ENCODE measurements around the gene KATNAL2. TPM values are rescaled to one million over a fixed set of nuclear protein-coding genes. Genes with fewer than 3 reads are reported as not detected.

Gene KATNAL2
- polyA plus RNA-seq, 2 of the 4 experiments (the other 2 are of a cell fraction), result 4.0 to 5.4 TPM

DNA sequence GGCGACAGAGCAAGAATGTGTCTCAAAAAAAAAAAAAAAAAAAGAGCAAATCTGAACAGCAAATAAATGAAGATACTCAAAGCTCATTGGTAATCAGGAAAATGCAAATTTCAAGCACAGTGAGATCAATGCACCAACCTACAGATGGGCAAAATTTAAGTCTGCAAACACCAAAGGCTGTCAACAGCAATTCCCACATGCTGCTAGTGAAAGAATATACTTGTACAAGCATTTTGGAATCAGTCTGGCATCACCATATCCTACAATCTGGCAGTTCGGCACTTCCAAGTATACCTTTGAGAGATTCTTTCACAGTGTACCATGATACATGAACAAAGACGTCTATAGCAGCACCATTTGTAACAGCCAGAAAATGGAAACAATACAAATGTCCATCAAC is 228.8 kb downstream of the KATNAL2 start:
- 91% methylated on average over 3 of the region's 3 CpGs for WGBS (ENCODE audit: missing lambda C conversion rate)
- Histone ChIP-seq H3K4me2 (no peak overlapping the region), H3K4me1 (peaks cover 5% of the 10 kb centered on the region; the same call in 1 of the 3 replicates), H3K4me3 (no peak overlapping the region), H3K27ac (no peak overlapping the region), H3K9me3 (no peaks in the 10 kb centered on the region)
- DNase-seq (ENCODE audit: low read depth in 1 of 2, low spot score in 1 of 2) (no peak), ATAC-seq (no peak), FAIRE-seq (no peak)
- no peak for TF ChIP-seq ZFP36 (IDR thresholded peaks at IDR 0.05; ENCODE audit: borderline replicate concordance, partially characterized antibody)
- ChIA-PET POLR2A (no interaction called here), CTCF (interaction anchor here (0.7 kb wide), 1 partner anchor 609 kb away, joined by 3 read pairs; no protein-coding TSS in a partner anchor)

DNA sequence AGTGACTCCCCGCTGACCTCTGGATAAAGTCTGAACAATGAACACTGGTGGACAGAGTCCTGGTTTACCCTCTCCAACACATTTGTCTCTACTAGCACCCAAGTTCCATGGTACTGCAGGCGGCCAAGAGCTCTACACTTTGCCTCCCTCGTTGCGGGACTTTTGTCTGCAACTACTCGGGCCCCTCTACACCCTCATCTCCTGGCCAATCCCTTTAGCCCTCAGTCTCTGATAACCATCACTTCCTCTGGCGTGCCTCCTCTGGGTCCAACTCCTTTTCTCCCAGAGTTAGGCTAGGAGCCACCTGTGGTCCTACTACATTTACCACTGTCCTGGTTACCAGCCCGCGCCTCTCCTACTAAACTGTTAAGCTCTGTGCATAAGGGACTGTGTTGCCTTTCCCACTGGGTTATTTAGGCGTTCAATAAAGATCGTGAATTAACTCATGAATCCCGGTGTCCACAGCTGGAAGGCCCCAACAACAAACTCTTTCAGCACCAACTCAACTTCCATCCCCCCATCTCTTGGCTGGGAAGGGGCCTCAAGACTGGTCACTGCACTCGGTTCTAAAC is 232.1 kb downstream of the KATNAL2 start:
- ChIA-PET POLR2A (interaction anchor here (0.5 to 1.5 kb wide), 10 partner anchors 14 to 657 kb away, joined by 3 to 8 read pairs (median 4); partner anchors contain the start of genes KATNAL2 and PIAS2), CTCF (interaction anchor here (0.7 to 1.2 kb wide), 3 partner anchors 15 to 55 kb away, joined by 3 to 5 read pairs (median 4); no protein-coding TSS in a partner anchor)

DNA sequence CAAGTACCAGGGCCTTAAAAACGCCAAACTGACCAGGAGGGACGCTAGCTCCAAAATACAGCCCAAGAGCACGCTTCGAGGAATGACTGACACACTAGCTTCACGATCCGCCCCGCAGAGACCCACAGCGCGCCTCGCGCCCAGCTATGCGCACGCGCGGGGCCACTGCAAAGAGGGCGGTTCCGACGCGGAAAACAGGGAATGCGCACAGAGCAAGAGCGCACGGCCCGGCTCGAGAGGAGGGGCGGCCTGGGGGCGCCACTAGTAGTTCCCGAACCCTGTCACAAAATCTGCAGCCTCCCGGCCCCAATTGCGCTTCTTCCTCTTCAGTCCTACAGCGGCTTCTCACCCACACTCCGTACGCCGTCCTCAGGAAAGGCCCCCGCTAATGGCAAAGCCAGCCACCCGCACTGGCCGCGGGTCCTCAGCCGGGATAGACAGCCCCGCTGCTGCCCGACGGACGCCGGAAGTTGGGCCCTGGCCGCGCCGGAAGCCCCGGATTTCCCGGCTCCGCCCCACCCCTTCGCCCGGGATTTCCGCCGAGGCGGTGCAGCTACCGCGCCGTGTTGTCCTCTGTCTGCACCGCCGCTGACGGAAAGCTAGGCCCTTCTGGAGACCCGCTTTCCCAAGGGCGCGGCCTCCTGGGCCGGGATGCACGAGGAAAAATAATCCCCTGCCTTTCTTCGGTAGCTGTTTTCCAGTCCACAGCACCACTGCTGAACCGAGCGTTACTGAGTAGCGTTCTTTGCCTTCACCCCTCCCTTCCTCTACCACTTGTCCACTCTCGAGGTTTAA is 232.8 kb downstream of the KATNAL2 start, which contains the start of gene HDHD2:
TSS of gene HDHD2 (minus strand) at position 472 of the 795 bp plus-strand sequence. CDS start 14,061 bp downstream, outside the sequence.
- WGBS (ENCODE audit: missing lambda C conversion rate), result 2% methylated on average over 17 of the region's 70 CpGs
- POLR2A ChIA-PET, result interaction anchor here (0.5 to 1.5 kb wide), 12 partner anchors 13 to 656 kb away, joined by 3 to 8 read pairs (median 4); partner anchors contain the start of genes KATNAL2 and PIAS2

More for the DNA sequence above, 232.1 kb downstream of the KATNAL2 start:
- WGBS (ENCODE audit: missing lambda C conversion rate), result 28% methylated on average over 12 of the region's 12 CpGs
- FAIRE-seq (no peak), DNase-seq (ENCODE audit: low read depth in 1 of 2, low spot score in 1 of 2) (peak in 1 of 2 experiments; percentile 1), ATAC-seq (peak in 1 of 2 experiments; percentile 17; a peak in 4 of 6 replicates)
- Histone ChIP-seq H3K27ac (peak overlapping the region; percentile 79 to 87), H3K4me2 (peak overlapping the region; percentile 80), H3K4me3 (peak overlapping the region; percentile 54), H3K9me3 (no peaks in the 10 kb centered on the region), H3K4me1 (peaks cover 8% of the 10 kb centered on the region; the same call in 1 of the 3 replicates)
- TF ChIP-seq RARB (CRISPR knock-in tag; IDR thresholded peaks at IDR 0.05), result no peak
- TF ChIP-seq NFE2L2 (conservative IDR thresholded peaks at IDR 0.05; ENCODE audit: low read length), result no peak
- TF ChIP-seq FOSB (CRISPR knock-in tag; IDR thresholded peaks at IDR 0.05), result no peak
- no peak for TF ChIP-seq POLR2A (IDR thresholded peaks at IDR 0.05; ENCODE audit: low read length)
- TF ChIP-seq HEYL (CRISPR knock-in tag; IDR thresholded peaks at IDR 0.05), result no peak
- no peak for TF ChIP-seq KDM1A (IDR thresholded peaks at IDR 0.05; ENCODE audit: low read depth)
- TF ChIP-seq, protein P1, sequence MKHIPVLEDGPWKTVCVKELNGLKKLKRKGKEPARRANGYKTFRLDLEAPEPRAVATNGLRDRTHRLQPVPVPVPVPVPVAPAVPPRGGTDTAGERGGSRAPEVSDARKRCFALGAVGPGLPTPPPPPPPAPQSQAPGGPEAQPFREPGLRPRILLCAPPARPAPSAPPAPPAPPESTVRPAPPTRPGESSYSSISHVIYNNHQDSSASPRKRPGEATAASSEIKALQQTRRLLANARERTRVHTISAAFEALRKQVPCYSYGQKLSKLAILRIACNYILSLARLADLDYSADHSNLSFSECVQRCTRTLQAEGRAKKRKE (CRISPR knock-in tag; IDR thresholded peaks at IDR 0.05; ENCODE audit: low read depth), result no peak
- TF ChIP-seq, protein P2, sequence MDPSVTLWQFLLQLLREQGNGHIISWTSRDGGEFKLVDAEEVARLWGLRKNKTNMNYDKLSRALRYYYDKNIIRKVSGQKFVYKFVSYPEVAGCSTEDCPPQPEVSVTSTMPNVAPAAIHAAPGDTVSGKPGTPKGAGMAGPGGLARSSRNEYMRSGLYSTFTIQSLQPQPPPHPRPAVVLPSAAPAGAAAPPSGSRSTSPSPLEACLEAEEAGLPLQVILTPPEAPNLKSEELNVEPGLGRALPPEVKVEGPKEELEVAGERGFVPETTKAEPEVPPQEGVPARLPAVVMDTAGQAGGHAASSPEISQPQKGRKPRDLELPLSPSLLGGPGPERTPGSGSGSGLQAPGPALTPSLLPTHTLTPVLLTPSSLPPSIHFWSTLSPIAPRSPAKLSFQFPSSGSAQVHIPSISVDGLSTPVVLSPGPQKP (IDR thresholded peaks at IDR 0.05; ENCODE audit: low read depth, low read length), result no peak
- TF ChIP-seq HOXB5 (CRISPR knock-in tag; IDR thresholded peaks at IDR 0.05), result no peak
- no peak for TF ChIP-seq EHF (CRISPR knock-in tag; IDR thresholded peaks at IDR 0.05)
- no peak for TF ChIP-seq NPAS2 (CRISPR knock-in tag; IDR thresholded peaks at IDR 0.05; ENCODE audit: borderline replicate concordance)
- TF ChIP-seq CHD2 (IDR thresholded peaks at IDR 0.05; ENCODE audit: low read length, partially characterized antibody), result no peak

More for the DNA sequence above, 232.8 kb downstream of the KATNAL2 start, which contains the start of gene HDHD2:
- Histone ChIP-seq H3K4me3 (peak within 1 kb of the TSS; percentile 54), H3K9me3 (no peaks in the 10 kb centered on the region), H3K27ac (peak within 1 kb of the TSS; percentile 79 to 87), H3K4me1 (peaks cover 8% of the 10 kb centered on the region; the same call in 1 of the 3 replicates), H3K4me2 (peak within 1 kb of the TSS; percentile 80)
- TF ChIP-seq RAD21 (conservative IDR thresholded peaks at IDR 0.05 in 1 of 2, IDR thresholded peaks at IDR 0.05 in 1 of 2), result no peak
- TF ChIP-seq POLR2A (IDR thresholded peaks at IDR 0.05; ENCODE audit: low read length), result peak; percentile 83
- no peak for TF ChIP-seq RFX5 (IDR thresholded peaks at IDR 0.05)
- TF ChIP-seq, protein P3, sequence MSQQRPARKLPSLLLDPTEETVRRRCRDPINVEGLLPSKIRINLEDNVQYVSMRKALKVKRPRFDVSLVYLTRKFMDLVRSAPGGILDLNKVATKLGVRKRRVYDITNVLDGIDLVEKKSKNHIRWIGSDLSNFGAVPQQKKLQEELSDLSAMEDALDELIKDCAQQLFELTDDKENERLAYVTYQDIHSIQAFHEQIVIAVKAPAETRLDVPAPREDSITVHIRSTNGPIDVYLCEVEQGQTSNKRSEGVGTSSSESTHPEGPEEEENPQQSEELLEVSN (IDR thresholded peaks at IDR 0.05; ENCODE audit: borderline replicate concordance, low read depth), result peak; percentile 58
- TF ChIP-seq, protein P4, sequence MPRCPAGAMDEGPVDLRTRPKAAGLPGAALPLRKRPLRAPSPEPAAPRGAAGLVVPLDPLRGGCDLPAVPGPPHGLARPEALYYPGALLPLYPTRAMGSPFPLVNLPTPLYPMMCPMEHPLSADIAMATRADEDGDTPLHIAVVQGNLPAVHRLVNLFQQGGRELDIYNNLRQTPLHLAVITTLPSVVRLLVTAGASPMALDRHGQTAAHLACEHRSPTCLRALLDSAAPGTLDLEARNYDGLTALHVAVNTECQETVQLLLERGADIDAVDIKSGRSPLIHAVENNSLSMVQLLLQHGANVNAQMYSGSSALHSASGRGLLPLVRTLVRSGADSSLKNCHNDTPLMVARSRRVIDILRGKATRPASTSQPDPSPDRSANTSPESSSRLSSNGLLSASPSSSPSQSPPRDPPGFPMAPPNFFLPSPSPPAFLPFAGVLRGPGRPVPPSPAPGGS (IDR thresholded peaks at IDR 0.05), result peak; percentile 66; the same call in 2 of the 3 replicates
- peak; percentile 42 to 91; a peak in 4 of 5 replicates for TF ChIP-seq JUN (IDR thresholded peaks at IDR 0.05)
- TF ChIP-seq, protein P5, sequence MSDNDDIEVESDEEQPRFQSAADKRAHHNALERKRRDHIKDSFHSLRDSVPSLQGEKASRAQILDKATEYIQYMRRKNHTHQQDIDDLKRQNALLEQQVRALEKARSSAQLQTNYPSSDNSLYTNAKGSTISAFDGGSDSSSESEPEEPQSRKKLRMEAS (IDR thresholded peaks at IDR 0.05), result peak; percentile 69
- TF ChIP-seq PHF8 (IDR thresholded peaks at IDR 0.05; ENCODE audit: borderline replicate concordance, low read depth), result peak; percentile 88; the same call in 1 of the 2 replicates
- peak; percentile 4; the same call in 1 of the 2 replicates for TF ChIP-seq MYC (IDR thresholded peaks at IDR 0.05; ENCODE audit: borderline replicate concordance, low read length)
- no peak for TF ChIP-seq ZFP36 (IDR thresholded peaks at IDR 0.05; ENCODE audit: borderline replicate concordance, partially characterized antibody)
- no peak for TF ChIP-seq JUNB (IDR thresholded peaks at IDR 0.05)
- no peak for TF ChIP-seq FOXS1 (CRISPR knock-in tag; IDR thresholded peaks at IDR 0.05)
- DNase-seq (ENCODE audit: low read depth in 1 of 2, low spot score in 1 of 2) (peak; percentile 58 to 74), ATAC-seq (peak; percentile 97 to 98), FAIRE-seq (no peak)
- CTCF ChIA-PET, result interaction anchor here (0.7 to 1.2 kb wide), 5 partner anchors 15 to 55 kb away, joined by 3 to 5 read pairs (median 3); no protein-coding TSS in a partner anchor

All from A549 (cell line).